NCI-H146 treated with DMSO at 0.1 percent for 48 hours (cell line): ENCODE data around the gene ANKRD52.
"Not testable (repeated sequence)": the region's sequence is repeated elsewhere in the genome, so short reads cannot be mapped to it uniquely, and the experiment has no call there.

Source experiments
- DNase-seq: peaks from one replicate; lab custom pipeline; 2025; ENCODE audit not compliant: unreplicated experiment; lab: John Stamatoyannopoulos, UW

ANKRD52 gene

DNA sequence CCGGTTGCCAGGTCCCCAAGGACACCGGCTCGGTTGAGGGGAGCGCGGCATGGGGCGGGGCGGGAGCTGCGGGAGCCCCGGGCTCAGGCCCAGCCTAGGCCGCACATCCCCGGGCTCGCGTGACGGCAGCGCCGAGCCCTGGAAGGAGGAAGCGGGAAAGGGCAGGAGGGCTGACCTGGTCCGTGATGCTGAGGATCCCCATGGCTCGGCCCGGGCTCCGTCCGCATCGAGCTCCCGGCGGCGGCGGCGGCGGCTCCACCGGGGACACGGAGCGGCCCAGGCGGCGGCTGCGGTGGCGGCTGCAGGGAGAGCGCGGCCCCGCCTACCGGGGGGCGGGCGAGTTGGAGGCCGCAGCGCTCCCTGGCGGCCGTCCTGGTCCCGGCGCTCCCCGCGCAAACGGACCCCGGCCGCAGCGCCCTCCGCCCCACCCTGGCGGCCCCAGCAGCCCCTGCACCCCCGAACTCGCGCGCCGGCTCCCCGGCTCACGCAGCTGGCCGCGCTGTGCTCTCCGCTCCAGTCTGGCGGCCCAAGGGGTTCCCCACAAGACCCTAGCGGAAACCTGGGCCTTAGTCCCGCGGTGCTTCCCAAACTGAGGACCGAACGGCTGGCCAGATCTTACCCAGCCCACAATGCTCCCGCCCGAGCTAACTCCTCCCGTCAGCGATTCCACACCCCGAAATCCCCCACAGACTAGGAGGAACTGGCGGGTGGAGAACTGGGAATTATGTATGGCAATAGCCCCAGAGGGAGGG lies at the start of gene ANKRD52:
Gene ANKRD52 (minus strand): TSS at position 317 of the 752 bp plus-strand sequence. CDS start 115 bp downstream, at position 202.
- peak; percentile 52 for DNase-seq

DNA sequence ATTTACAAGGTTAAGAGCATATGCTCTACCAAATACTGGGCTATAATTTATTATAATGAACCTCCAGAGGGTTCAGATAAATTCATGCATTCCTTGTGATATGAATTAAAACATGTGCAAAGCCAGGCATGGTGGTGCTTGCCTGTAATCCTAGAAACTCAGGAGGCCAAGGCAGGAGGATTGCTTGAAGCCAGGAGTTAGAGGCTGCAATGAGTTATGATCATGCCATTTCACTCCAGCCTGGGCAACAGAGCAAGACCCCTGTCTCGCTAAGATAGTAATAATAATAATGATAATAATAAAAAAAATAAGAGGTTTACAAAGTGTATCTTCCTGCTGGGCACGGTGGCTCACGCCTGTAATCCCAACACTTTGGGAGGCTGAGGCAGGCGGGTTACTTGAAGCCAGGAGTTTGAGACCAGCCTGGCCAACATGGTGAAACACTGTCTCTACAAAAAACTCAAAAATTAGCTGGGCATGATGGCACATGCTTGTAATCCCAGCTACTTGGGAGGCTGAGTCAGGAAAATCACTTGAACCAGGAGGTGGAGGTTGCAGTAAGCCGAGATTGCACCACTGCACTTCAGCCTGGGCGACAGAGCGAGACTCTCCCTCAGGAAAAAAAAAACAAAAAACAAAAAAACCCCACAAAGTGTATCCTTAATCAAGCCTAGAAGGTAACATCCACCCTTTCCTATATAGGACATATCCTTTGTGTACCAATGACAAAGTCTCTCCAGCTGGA lies 49.2 kb upstream of the ANKRD52 start:
- no peak for DNase-seq

DNA sequence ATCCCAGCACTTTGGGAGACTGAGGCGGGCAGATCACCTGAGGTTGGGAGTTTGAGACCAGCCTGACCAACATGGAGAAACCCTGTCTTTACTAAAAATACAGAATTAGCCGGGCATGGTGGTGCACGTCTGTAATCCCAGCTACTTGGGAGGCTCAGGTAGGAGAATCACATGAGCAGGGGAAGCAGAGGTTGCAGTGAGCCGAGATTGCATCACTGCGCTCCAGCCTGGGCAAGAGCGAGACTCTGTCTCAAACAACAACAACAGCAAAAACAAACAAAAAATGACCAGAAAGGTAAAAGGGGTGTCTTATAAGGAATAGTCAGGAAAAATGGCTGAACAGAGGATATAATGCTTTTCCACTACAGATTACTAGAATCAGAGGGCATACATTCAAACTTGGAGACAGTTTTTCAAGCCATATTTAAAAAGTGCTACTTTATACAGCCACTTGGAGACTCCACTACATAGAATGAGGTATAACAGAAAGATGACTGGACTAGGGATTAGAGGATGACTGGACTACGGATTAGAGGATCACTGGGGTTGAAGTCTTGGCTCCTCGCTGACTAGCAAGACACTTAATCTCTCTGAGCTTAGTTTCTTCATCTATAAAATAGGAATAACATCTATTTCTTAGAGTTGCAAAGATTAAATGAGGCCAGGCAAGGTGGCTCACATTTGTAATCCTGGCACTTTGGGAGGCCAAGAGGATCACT lies 46.8 kb upstream of the ANKRD52 start:
- no peak for DNase-seq

DNA sequence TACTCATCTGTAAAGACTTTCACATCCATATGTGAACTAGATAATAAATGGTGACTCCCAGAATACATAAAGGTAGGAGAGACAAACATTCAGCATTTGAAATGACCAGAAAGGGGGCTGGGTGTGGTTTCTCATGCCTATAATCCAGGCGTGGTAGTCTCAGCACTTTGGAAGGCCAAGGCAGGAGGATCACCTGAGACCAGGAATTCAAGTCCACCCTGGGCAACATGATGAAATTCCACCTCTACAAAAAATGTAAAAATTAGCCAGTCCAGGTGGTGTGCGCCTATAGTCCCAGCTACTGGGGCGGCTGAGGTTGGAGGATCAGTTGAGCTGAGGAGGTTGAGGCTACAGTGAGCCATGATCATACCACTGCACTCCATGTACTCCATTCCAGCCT lies 46.1 kb upstream of the ANKRD52 start:
- DNase-seq, result no peak

DNA sequence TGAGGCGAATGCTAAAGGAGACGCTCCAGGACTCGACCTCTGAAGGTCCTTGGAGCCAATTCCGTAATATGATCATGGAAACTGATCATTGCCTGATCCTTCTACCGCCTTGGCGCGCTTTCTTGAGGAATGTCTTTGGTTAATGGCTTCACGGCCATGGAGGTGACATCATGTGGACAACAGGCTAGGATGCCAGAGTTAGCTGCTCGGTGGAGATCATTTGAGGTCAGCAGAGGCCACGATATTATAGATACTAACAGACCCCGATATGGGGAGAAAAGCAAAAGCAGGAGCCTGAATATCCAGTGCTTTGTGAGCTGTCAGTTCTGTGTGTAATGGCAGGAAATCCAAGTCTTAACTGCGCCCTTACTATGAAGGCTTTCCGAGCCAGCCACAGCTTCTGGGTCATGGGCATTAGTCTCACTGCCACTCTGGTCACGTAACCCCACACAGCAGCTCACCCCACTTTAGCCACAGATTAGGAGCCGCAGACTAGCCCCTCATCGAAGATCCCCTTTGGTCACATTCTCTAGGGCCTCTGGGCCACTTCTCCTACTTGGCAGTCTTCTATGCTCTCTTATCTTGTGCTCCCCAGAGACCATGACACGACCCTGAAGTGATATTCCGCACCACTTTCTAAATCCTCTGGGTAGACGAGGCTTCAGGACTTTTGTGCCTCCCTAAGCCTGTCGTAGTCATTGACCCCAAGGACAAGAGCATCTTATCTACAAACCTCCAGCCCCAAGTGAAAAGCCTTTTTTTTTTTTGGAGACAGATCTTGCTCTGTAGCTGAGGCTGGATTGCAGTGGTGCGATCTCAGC lies 42.7 kb upstream of the ANKRD52 start:
- peak; percentile 59 for DNase-seq

DNA sequence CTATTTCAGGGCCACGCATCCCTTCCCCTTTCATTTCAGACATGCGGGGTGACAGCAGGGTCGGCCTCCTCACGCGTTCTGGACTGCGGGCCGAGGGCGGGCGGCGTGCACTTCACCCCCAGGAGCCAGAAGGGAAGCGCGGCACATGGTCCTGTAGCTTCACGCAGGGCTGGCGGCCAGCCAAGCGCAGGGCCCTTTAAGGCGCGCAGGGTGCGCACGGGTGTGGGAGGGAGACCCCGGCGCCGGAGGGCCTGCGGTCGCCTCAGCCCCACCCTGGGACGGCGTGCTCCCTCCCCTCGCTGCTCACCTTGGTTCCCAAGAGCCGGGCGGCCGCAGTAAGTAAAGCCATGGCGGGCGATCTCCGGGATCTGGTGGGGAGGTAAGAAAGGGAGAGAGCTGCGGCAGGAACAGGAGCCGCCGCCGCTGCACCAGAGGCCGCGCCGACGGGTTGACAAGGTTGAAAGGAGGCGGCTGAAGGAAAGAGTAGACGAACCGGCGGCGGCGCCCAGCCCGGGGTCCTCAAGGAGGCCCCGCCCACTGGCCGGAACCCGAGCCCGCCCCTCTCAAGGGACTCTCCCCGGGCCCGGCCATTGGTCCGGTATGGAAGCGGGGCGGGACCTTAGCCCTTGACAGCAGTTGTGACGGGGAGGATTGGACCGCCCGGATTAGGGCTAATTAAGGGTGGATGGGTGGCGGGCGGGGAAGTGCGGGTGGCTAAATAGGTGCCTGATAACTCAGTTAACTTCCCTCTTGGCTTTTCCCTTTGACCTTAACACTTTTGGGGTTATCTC lies 41.9 kb upstream of the ANKRD52 start, which contains the start of gene CS:
Gene CS (minus strand): TSS at position 478 of the 791 bp plus-strand sequence. CDS start 129 bp downstream, at position 349.
- peak; percentile 98 for DNase-seq

DNA sequence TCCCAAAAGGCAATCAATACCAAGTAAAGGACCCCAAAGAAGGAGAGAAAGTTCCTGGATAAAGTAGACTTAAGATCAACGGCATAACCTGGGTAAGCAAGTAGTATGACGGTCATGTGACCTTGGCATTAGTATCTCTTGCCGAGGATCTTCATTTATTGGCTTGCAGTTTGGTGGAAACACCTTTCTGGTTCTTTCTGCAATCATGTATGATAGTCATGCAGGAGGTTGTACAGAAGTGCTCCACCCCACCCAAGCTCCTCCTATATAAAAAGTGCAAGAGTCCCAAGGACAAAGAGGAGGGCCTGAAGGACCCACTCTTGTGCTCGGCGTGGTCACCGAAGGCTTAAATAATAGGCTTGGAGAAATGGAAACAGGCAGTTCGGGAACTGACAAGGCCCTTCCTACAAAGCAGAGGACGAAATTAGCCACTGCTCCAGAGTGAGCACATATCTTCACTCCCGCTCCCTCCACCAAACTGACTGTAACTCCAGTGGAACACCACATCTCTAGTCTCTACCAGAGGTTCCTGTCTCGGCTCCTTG lies 41.2 kb upstream of the ANKRD52 start:
- DNase-seq, result no peak

DNA sequence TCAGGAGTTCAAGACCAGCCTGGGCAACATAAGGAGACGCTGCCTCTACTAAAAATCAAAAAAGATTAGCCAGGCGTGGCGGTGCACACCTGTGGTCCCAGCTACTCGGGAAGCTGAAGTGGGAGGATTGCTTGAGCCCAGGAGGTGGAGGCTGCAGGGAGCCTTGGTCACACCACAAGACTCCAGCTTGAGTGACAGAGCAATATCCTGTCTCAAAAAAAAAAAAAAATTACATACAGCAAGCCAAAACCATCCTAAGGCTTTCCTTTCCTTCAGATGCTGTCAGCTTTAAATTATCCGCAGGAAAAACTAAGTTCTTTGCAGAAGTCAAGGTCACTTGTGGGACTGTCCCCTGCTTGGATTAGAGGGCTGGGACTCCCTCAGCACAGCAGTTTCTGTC lies 40.6 kb upstream of the ANKRD52 start:
- DNase-seq, result no peak

DNA sequence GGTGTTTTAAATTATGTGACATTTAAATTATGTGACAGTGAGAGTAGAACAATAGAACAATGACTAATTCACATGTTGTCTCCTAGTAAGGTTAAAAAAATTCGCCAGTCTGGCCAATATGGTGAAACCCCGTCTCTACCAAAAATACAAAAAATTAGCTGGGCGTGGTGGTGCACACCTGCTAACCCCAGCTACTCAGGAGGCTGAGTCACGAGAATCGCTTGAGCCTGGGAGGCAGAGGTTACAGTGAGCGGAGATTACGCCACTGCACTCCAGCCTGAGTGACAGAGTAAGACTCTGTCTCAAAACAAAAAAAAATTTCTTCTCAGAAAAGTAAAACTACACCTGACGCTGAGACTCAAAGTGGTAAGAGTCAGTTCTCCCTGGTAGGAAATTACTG lies 39.2 kb upstream of the ANKRD52 start:
- DNase-seq, result no peak

DNA sequence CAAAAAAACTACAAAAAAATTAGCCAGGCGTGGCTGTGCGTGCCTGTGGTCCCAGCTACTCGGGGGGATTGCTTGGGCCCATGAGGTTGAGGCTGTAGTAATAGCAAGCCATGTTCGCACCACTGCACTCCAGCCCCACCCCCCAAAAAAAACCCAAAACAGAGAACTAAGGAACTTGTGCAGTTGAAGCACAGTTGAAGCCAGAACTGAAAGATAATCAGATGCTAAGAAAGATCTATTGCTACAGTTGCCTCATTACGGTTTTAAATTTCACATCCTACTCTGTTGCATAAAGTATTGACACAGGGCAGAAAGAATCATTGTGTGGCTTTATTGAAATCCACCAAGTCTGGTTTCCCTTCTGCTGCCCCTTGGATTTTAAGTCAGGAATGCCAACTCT lies 38.1 kb upstream of the ANKRD52 start:
- no peak for DNase-seq

DNA sequence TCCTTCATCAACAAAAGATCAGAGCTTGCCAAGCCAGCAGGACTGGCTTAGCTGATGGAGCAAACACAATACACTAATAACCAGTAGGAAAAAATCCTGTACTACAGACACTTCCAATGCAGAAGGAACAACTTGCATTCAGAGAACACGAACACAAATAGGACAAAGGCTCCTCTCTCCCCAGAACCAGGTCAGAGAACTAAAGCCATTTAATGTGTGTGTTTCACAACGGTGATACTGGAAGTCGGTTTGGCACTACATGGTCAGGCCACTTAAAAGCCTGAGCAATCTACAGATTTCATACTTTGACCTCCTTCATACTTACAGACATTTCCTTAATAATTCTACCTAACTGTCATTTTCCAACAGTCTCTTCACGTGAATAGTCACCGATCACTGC lies 35.6 kb upstream of the ANKRD52 start:
- DNase-seq, result no peak

DNA sequence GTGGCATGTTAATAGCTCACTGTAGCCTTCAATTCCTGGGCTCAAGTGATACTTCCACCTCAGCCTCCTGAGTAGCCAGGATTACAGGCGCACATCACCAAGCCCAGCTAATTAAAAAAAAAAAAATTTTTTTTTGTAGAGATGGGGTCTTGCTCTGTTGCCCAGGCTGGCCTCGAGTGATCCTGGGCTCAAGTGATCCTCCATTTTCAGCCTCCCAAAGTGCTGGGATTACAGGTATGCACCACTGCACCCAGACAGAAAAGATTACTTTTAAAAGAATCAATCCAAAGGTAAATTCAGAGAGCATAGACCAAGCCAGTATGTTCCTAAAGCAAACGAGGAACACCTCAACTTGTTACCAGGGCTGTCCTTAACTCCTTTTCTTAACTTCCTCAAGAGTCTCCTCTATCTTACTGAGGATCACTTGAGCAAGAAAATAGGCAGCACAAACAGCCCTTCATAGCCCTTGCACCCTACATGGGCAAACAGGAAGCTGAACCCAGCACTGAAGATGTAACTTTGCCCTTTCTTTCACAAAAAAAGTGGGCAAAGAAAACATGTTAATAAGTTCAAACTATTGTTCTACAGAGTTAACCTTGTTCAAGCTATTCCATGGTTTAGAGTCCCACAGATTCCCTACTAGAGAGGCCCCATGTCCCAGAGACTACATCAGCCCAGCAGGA lies 30.7 kb upstream of the ANKRD52 start:
- DNase-seq, result no peak

DNA sequence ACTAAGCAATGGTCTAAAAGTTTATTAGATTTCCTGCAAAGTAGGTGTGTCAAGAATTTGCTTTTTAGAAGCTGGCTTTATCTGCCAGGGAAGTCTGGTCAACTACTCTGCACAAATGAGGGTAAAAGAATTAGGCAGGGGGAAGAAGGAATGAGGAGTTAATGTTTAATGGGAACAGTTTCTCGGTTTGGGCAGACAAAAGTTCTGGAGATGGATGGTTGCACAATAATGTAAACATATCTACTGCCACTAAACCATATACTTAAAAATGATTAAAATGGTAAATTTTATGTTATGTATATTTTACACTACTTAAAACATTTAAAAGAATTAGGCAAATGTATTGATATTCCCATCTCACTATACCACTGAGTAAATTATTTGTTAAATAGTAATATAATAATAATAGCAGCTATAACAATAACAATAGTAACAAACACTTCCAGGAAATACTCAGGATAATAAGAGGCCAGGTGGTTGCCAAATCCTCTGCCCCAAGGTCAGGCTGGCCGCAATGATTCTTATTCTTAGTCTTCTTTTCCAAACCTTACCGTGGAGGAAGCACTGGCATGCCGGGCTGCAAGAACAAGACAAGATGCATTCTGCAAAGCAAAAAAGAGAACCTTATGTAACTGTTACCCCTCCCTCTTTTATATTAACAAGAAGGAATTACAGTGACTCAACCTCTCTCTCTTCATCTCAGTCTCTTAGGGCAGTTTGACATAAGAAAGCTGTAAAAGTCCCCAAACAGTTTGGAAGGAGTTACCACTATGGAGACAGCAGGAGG lies 28.1 kb upstream of the ANKRD52 start:
- no peak for DNase-seq

DNA sequence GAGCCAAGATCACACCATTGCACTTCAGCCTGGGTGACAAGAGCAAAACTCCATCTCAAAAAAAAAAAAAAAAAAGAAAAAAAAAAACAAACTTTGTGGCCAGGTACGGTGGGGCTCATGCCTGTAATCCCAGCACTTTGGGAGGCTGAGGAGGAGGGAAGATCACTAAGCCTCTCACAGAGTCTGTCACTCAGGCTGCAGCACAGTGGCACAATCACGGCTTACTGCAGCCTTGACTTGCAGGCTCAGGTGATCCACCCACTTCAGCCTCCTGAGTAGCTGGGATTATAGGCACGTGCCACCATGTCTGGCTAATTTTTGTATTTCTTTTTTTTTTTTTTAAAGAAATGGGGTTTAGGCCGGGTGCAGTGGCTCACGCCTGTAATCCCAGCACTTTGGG lies 26.1 kb upstream of the ANKRD52 start:
- not testable (repeated sequence) for DNase-seq

DNA sequence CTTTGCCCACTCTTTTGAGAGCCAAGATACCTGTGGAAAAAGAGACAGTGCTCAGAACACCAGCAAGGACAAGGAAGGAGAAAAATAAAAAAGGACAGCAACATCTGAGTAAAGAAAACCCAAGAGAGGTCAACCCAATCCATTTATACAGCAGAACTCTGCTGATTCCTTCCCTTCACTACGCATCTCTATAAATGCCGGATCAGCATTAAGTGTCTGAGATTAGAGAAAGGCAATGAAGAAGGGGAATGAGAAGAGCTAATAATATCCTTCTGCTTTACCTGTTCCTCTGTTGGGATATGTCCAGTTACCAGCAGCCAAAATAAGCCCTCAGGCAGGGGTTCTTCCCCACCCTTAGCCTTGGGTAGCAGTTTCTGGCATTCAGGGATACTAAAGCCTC lies 24.4 kb upstream of the ANKRD52 start:
- no peak for DNase-seq

DNA sequence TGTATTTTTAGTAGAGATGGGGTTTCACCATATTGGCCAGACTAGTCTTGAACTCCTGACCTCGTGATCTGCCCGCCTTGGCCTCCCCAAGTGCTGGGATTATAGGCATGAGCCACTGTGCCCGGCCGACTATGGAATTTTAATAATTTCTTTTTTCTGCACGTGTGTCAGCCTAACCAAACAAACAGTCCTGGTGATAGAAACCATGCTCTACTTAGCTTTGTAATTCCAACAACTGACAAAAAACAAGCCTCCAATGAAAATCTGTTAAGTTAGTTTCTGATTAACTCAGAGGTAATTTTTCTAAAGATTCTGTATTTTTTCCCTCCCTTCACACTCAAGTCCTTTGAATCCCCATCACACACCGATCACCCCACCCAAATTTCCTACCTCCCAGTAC lies 23.8 kb upstream of the ANKRD52 start:
- no peak for DNase-seq

DNA sequence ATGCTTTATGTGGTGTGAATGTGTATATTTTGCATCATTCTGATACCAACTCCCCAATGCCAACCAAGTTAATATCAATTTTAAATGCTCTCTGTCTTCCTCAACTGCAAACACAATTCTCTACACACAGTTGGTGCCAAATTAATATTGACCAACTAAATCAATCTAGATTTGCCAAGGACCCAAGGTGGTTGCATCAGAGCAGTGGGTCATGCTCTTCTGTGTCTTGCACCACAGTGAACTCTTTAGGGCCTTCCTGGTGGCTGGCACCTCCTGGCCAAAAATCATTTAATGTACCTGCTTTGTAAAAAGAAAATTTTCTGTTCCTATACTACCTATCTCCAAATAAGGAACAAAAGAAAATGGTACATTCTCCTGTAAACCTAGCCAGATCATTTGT lies 22.7 kb upstream of the ANKRD52 start:
- no peak for DNase-seq

DNA sequence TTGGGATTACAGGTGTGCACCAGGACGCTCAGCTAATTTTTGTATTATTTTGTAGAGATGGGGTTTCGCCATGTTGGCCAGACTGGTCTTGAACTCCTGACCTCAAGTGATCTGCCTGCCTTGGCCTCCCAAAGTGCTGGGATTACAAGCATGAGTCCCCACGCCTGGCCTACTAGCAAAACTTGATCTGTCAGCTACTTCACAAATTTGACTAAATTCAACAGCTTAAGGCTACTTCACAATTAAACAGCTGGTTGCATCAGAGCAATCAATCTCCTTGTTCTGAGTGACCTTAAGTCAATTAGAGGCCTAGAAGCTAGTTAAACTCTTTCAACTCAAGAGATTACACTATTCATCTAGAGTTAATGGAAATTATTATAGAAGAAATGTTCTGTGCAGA lies 20.7 kb upstream of the ANKRD52 start:
- DNase-seq, result no peak
